ENCODE results near the gene TNFSF9.
"Not testable (repeated sequence)": the region's sequence is repeated elsewhere in the genome, so short reads cannot be mapped to it uniquely, and the experiment has no call there.

The TNFSF9 gene

GRCh38 chr19:6530386-6531162 is at the start of gene TNFSF9:
Gene TNFSF9, plus strand, starts transcription at chr19:6531026. Its CDS starts 11 bp downstream, at chr19:6531037.
- no peak for DNase-seq

- no peak for DNase-seq
Observed at GRCh38 chr19:6481541-6482342, 49.1 kb upstream of the TNFSF9 start, which contains the start of gene DENND1C. Gene DENND1C, minus strand, starts transcription at chr19:6481787. Its CDS starts 92 bp downstream, at chr19:6481695.

GRCh38 chr19:6482343-6482686 is 48.5 kb upstream of the TNFSF9 start:
- DNase-seq: no peak

GRCh38 chr19:6483235-6483634 is 47.6 kb upstream of the TNFSF9 start:
- DNase-seq: no peak

GRCh38 chr19:6484230-6484629 is 46.6 kb upstream of the TNFSF9 start:
- no peak for DNase-seq

- no peak for DNase-seq
Observed at GRCh38 chr19:6484831-6485230, 46.0 kb upstream of the TNFSF9 start.

GRCh38 chr19:6489278-6490061 is 41.4 kb upstream of the TNFSF9 start:
- DNase-seq: no peak

GRCh38 chr19:6490134-6490533 is 40.7 kb upstream of the TNFSF9 start:
- no peak for DNase-seq

- no peak for DNase-seq
Observed at GRCh38 chr19:6491802-6492592, 38.8 kb upstream of the TNFSF9 start.

GRCh38 chr19:6494438-6495036 is 36.3 kb upstream of the TNFSF9 start:
- DNase-seq: no peak

GRCh38 chr19:6495947-6496346 is 34.9 kb upstream of the TNFSF9 start:
- no peak for DNase-seq

- no peak for DNase-seq
Observed at GRCh38 chr19:6498294-6499036, 32.4 kb upstream of the TNFSF9 start.

- DNase-seq: no peak
Observed at GRCh38 chr19:6499052-6499790, 31.6 kb upstream of the TNFSF9 start.

GRCh38 chr19:6500837-6501739 is 29.7 kb upstream of the TNFSF9 start:
- no peak for DNase-seq

- DNase-seq: no peak
Observed at GRCh38 chr19:6501740-6502648, 28.8 kb upstream of the TNFSF9 start, which contains the start of gene TUBB4A. Gene TUBB4A, minus strand, starts transcription at chr19:6502309. Its CDS starts 97 bp downstream, at chr19:6502212.

- DNase-seq: no peak
Observed at GRCh38 chr19:6503407-6504201, 27.2 kb upstream of the TNFSF9 start.

- DNase-seq: not testable (repeated sequence)
Observed at GRCh38 chr19:6508028-6508771, 22.6 kb upstream of the TNFSF9 start.
